Neural progenitor cell (in vitro differentiated cells): ENCODE results near the gene SHOC2. TPM values are rescaled to one million over a fixed set of nuclear protein-coding genes. Genes with fewer than 3 reads are reported as not detected.

Experiments used
- DNase-seq: peaks from one replicate; pipeline ENCODE4 v3.0.0-alpha.2; 2016; ENCODE audit warnings: low spot score
- H2AFZ ChIP-seq: fragments of 200-600 bp; sonication (generic); replicated peaks from 2 replicates; pipeline ENCODE4 v1.6.1; 2016; ENCODE audit warnings: antibody characterized with exemption
- H3F3A ChIP-seq: fragments of 200-600 bp; sonication (generic); 2 replicates; pipeline ENCODE4 v1.6.1; 2016; ENCODE audit warnings: antibody characterized with exemption, low read depth
- H3K27ac ChIP-seq: fragments of 200-600 bp; sonication (generic); 2 replicates; pipeline ENCODE4 v1.5.1; 2016; ENCODE audit warnings: mild to moderate bottlenecking
- H3K27me3 ChIP-seq: fragments of 200-600 bp; sonication (generic); 2 replicates; pipeline ENCODE4 v1.6.1; 2016; ENCODE audit warnings: mild to moderate bottlenecking, moderate library complexity
- H3K36me3 ChIP-seq: fragments of 200-600 bp; sonication (generic); 2 replicates; pipeline ENCODE4 v1.5.1; 2016
- H3K4me1 ChIP-seq: fragments of 200-600 bp; sonication (generic); 2 replicates; pipeline ENCODE4 v1.6.1; 2016; ENCODE audit warnings: mixed run types
- H3K4me2 ChIP-seq: fragments of 200-600 bp; sonication (generic); 2 replicates; pipeline ENCODE4 v1.6.1; 2016
- H3K4me3 ChIP-seq: fragments of 200-600 bp; sonication (generic); 2 replicates; pipeline ENCODE4 v1.5.1; 2016
- H3K79me2 ChIP-seq: fragments of 200-600 bp; sonication (generic); 2 replicates; pipeline ENCODE4 v1.6.1; 2016; ENCODE audit warnings: low read depth
- H3K9ac ChIP-seq: fragments of 200-600 bp; sonication (generic); 2 replicates; pipeline ENCODE4 v1.6.1; 2016
- H3K9me3 ChIP-seq: fragments of 200-600 bp; sonication (generic); 2 replicates; pipeline ENCODE4 v1.5.1; 2016; ENCODE audit warnings: low read depth
- H4K20me1 ChIP-seq: fragments of 200-600 bp; sonication (generic); 2 replicates; pipeline ENCODE4 v1.6.1; 2016; ENCODE audit warnings: low read depth
- H3K27ac Mint-ChIP-seq: 3 replicates; pipeline ENCODE4 v1.8.0; 2021; ENCODE audit warnings: mixed read lengths
- H3K27me3 Mint-ChIP-seq: 2 replicates; pipeline ENCODE4 v1.8.0; 2022; ENCODE audit warnings: low read depth, mild to moderate bottlenecking, inconsistent platforms, moderate library complexity, mixed read lengths; ENCODE audit not compliant: insufficient read depth
- H3K36me3 Mint-ChIP-seq: 3 replicates; pipeline ENCODE4 v1.8.0; 2021; ENCODE audit warnings: mixed read lengths
- H3K4me1 Mint-ChIP-seq: 3 replicates; pipeline ENCODE4 v1.8.0; 2021; ENCODE audit warnings: mixed read lengths
- H3K4me3 Mint-ChIP-seq: 3 replicates; pipeline ENCODE4 v1.8.0; 2021; ENCODE audit warnings: mild to moderate bottlenecking, moderate library complexity, mixed read lengths
- H3K9me3 Mint-ChIP-seq: 3 replicates; pipeline ENCODE4 v1.8.0; 2020; ENCODE audit warnings: mixed read lengths
- EZH2 ChIP-seq: fragments of 200-600 bp; sonication (generic); IDR thresholded peaks from 2 replicates; pipeline ENCODE4 v1.6.1; 2017; ENCODE audit warnings: antibody characterized with exemption, mild to moderate bottlenecking, moderate library complexity
- EZH2phosphoT487 ChIP-seq: fragments of 200-600 bp; sonication (generic); IDR thresholded peaks from 2 replicates; pipeline ENCODE4 v1.6.1; 2017; ENCODE audit warnings: antibody characterized with exemption
- total RNA-seq: library from RNA; depleted of rRNA; stranded (reverse); fragments of >200 nt; gene quantifications from 2 replicates; pipeline ENCODE4 v1.2.3, GENCODE V29; 2015; ENCODE audit warnings: low replicate concordance
- TF ChIP-seq, protein P1 (sequence below): fragments of 200-600 bp; sonication (generic); IDR thresholded peaks from 2 replicates; pipeline ENCODE4 v1.5.1; 2017; ENCODE audit warnings: antibody characterized with exemption, mild to moderate bottlenecking

The SHOC2 gene
- total RNA-seq, 1 donor from 2014 or later: 54.9 TPM

DNA sequence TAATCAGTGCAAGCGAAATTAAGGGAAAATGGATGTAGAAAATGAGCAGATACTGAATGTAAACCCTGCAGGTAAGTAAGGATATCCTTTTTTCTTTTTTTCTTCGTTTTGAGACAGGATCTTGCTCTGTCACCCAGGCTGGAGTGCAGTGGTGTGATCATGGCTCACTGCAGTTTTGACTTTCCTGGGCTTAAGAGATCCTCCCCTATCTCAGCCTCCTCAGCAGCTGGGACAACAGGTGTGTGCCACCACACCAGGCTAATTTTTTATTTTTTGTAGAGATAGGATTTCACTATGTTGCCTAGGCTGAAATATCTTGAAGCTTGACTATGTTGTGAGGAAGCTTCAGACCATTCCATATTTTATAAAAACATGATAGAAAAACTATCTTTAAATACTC is 43.4 kb upstream of the SHOC2 start:
- Histone ChIP-seq H4K20me1 (peaks cover 59% of the 10 kb centered on the region), H2AFZ (no peak overlapping the region), H3K9me3 (no peaks in the 10 kb centered on the region), H3K27ac (no peak overlapping the region), H3F3A (peaks cover 20% of the 10 kb centered on the region), H3K79me2 (peaks cover 53% of the 10 kb centered on the region), H3K4me2 (no peak overlapping the region), H3K36me3 (peaks cover 16% of the 10 kb centered on the region), H3K9ac (no peak overlapping the region), H3K4me1 (peaks cover 18% of the 10 kb centered on the region), H3K4me3 (no peak overlapping the region), H3K27me3 (no peaks in the 10 kb centered on the region)
- Mint-ChIP-seq H3K27ac (no peak overlapping the region), H3K4me1 (peaks cover 13% of the 10 kb centered on the region), H3K36me3 (no peaks in the 10 kb centered on the region), H3K27me3 (peaks cover 4% of the 10 kb centered on the region), H3K9me3 (no peaks in the 10 kb centered on the region), H3K4me3 (no peak overlapping the region)
- no peak for TF ChIP-seq EZH2phosphoT487
- no peak for TF ChIP-seq EZH2
- TF ChIP-seq, protein P1, sequence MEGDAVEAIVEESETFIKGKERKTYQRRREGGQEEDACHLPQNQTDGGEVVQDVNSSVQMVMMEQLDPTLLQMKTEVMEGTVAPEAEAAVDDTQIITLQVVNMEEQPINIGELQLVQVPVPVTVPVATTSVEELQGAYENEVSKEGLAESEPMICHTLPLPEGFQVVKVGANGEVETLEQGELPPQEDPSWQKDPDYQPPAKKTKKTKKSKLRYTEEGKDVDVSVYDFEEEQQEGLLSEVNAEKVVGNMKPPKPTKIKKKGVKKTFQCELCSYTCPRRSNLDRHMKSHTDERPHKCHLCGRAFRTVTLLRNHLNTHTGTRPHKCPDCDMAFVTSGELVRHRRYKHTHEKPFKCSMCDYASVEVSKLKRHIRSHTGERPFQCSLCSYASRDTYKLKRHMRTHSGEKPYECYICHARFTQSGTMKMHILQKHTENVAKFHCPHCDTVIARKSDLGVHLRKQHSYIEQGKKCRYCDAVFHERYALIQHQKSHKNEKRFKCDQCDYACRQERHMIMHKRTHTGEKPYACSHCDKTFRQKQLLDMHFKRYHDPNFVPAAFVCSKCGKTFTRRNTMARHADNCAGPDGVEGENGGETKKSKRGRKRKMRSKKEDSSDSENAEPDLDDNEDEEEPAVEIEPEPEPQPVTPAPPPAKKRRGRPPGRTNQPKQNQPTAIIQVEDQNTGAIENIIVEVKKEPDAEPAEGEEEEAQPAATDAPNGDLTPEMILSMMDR: no peak
- DNase-seq: no peak

DNA sequence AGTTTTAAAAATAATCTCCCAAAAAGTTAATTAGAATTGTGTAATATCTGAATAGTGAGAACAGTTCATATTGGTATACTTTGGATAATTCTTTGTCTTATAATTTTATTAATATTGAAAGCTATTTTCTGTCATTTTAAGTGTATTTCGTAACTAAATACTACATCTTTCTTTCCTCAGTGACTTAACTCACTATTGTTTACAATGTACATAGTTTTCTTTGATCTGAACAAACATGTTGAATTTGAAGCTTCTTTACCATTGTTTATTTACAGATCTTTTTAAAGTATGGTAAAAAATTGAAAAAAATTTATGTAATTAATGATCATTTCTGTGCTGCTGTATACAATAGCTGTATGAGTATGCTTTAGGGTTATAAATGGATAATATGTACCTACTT is 42.6 kb upstream of the SHOC2 start:
- no peaks in the 10 kb centered on the region for H3K9me3 Mint-ChIP-seq
- no peak for DNase-seq
- no peaks in the 10 kb centered on the region for H3K9me3 ChIP-seq
- H3K79me2 ChIP-seq: peaks cover 53% of the 10 kb centered on the region
- no peak overlapping the region for H3K9ac ChIP-seq
- peaks cover 16% of the 10 kb centered on the region for H3K36me3 ChIP-seq
- H3K4me1 Mint-ChIP-seq: peaks cover 9% of the 10 kb centered on the region
- peaks cover 4% of the 10 kb centered on the region for H3K36me3 Mint-ChIP-seq
- H2AFZ ChIP-seq: no peak overlapping the region
- peaks cover 15% of the 10 kb centered on the region for H3F3A ChIP-seq
- no peak overlapping the region for H3K4me3 ChIP-seq
- no peak overlapping the region for H3K27ac ChIP-seq
- H3K4me1 ChIP-seq: peaks cover 14% of the 10 kb centered on the region
- peaks cover 59% of the 10 kb centered on the region for H4K20me1 ChIP-seq
- H3K27ac Mint-ChIP-seq: no peak overlapping the region
- TF ChIP-seq EZH2: no peak
- TF ChIP-seq EZH2phosphoT487: no peak
- TF ChIP-seq, protein P1: no peak
- H3K4me2 ChIP-seq: no peak overlapping the region
- peaks cover 4% of the 10 kb centered on the region for H3K27me3 Mint-ChIP-seq
- H3K27me3 ChIP-seq: no peaks in the 10 kb centered on the region
- no peak overlapping the region for H3K4me3 Mint-ChIP-seq

DNA sequence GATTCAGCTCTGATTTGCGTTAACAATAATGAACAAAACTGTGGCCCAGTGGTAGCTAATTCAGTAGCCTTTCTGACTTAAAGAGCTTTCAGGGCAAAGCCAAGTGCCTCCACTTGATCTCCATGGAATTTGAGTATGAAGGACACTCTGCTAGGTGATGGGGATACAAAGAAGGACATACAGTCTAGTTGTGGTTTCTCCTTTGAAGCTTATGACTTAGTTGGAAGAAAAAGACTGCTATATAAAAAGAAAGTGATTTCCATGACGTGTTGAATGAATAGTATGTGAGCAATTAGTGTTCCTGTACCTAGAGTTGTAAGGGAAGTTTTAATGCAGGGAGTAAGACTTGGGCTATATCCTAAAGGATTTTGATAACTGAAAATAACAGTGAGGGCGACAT is 39.4 kb upstream of the SHOC2 start:
- Histone ChIP-seq H3F3A (no peaks in the 10 kb centered on the region), H3K36me3 (peaks cover 29% of the 10 kb centered on the region), H3K27me3 (no peaks in the 10 kb centered on the region), H3K4me1 (no peaks in the 10 kb centered on the region), H4K20me1 (peaks cover 47% of the 10 kb centered on the region), H3K4me3 (no peak overlapping the region), H3K79me2 (peaks cover 28% of the 10 kb centered on the region), H3K9ac (no peak overlapping the region), H3K4me2 (no peak overlapping the region), H2AFZ (no peak overlapping the region), H3K9me3 (no peaks in the 10 kb centered on the region), H3K27ac (no peak overlapping the region)
- TF ChIP-seq, protein P1: no peak
- no peak for TF ChIP-seq EZH2phosphoT487
- TF ChIP-seq EZH2: no peak
- Mint-ChIP-seq H3K36me3 (peaks cover 9% of the 10 kb centered on the region), H3K9me3 (no peaks in the 10 kb centered on the region), H3K27ac (no peak overlapping the region), H3K27me3 (no peaks in the 10 kb centered on the region), H3K4me3 (no peak overlapping the region), H3K4me1 (no peaks in the 10 kb centered on the region)
- no peak for DNase-seq
